OCI-LY1 (cell line): Measurements from ENCODE around the gene IGFBP4.

Experiments used
- H2AFZ ChIP-seq: fragments of 200-600 bp; sonication (generic), shearing (Covaris generic); 2 replicates; pipeline ENCODE4 v1.6.0; 2014; ENCODE audit warnings: antibody characterized with exemption, mild to moderate bottlenecking, low read length
- H3F3A ChIP-seq: fragments of 200-600 bp; sonication (generic), shearing (Covaris generic); 2 replicates; pipeline ENCODE4 v1.6.0; 2014; ENCODE audit warnings: mild to moderate bottlenecking, antibody characterized with exemption, low read length, moderate library complexity; ENCODE audit not compliant: insufficient read depth
- H3K27ac ChIP-seq: fragments of 200-600 bp; sonication (generic); 2 replicates; pipeline ENCODE4 v1.5.1; 2014; ENCODE audit warnings: low read length, mixed run types, mild to moderate bottlenecking, low read depth; ENCODE audit not compliant: poor library complexity, severe bottlenecking
- H3K27me3 ChIP-seq: fragments of 200-600 bp; sonication (generic); 2 replicates; pipeline ENCODE4 v1.6.0; 2014; ENCODE audit warnings: antibody characterized with exemption, mild to moderate bottlenecking, low read length, moderate library complexity; ENCODE audit not compliant: insufficient read depth
- H3K36me3 ChIP-seq: fragments of 200-600 bp; sonication (generic); 2 replicates; pipeline ENCODE4 v1.6.1; 2014; ENCODE audit warnings: mild to moderate bottlenecking, antibody characterized with exemption, low read length, moderate library complexity, mixed read lengths; ENCODE audit not compliant: insufficient read depth
- H3K4me1 ChIP-seq: fragments of 200-600 bp; sonication (generic); 2 replicates; pipeline ENCODE4 v1.5.1; 2014; ENCODE audit warnings: mild to moderate bottlenecking, low read length, moderate library complexity; ENCODE audit not compliant: insufficient read depth, severe bottlenecking
- H3K4me2 ChIP-seq: fragments of 200-600 bp; sonication (generic), shearing (Covaris generic); 2 replicates; pipeline ENCODE4 v1.6.1; 2014; ENCODE audit warnings: low read length
- H3K4me3 ChIP-seq: fragments of 200-600 bp; sonication (generic); 2 replicates; pipeline ENCODE4 v1.5.1; 2014; ENCODE audit warnings: low read length, low read depth, mild to moderate bottlenecking, mixed read lengths; ENCODE audit not compliant: poor library complexity, severe bottlenecking
- H3K79me2 ChIP-seq: fragments of 200-600 bp; shearing (Covaris generic); 2 replicates; pipeline ENCODE4 v1.6.1; 2016; ENCODE audit warnings: mixed run types, low read length, mixed read lengths; ENCODE audit not compliant: insufficient read depth
- H3K9ac ChIP-seq: fragments of 200-600 bp; sonication (generic), shearing (Covaris generic); 2 replicates; pipeline ENCODE4 v1.6.1; 2014; ENCODE audit warnings: mild to moderate bottlenecking, low read length, mixed read lengths
- H3K9me2 ChIP-seq: fragments of 200-600 bp; sonication (generic), shearing (Covaris generic); 2 replicates; pipeline ENCODE4 v1.6.1; 2014; ENCODE audit warnings: low read depth, mild to moderate bottlenecking, low read length, mixed read lengths
- H3K9me3 ChIP-seq: fragments of 200-600 bp; shearing (Covaris generic); 2 replicates; pipeline ENCODE4 v1.6.1; 2014; ENCODE audit warnings: low read length, mixed read lengths
- H4K20me1 ChIP-seq: fragments of 200-600 bp; sonication (generic), shearing (Covaris generic); 2 replicates; pipeline ENCODE4 v1.6.0; 2016; ENCODE audit warnings: mild to moderate bottlenecking, low read length; ENCODE audit not compliant: insufficient read depth
- CTCF ChIP-seq: fragments of 200-600 bp; sonication (generic), shearing (Covaris generic); IDR thresholded peaks from 2 replicates; pipeline ENCODE4 v1.5.1; 2017; ENCODE audit warnings: mild to moderate bottlenecking, antibody characterized with exemption, low read length, moderate library complexity, mixed read lengths
- EZH2 ChIP-seq: fragments of 200-600 bp; sonication (generic), shearing (Covaris generic); IDR thresholded peaks from 2 replicates; pipeline ENCODE4 v1.8.0; 2017; ENCODE audit warnings: borderline replicate concordance, mixed run types, mild to moderate bottlenecking, antibody characterized with exemption, low read length, moderate library complexity, mixed read lengths

IGFBP4 gene

GRCh38 chr17:40448639-40449261 lies 5.5 kb downstream of the IGFBP4 start:
- Histone ChIP-seq H3K4me3 (no peak overlapping the region), H3K9me3 (no peaks in the 10 kb centered on the region), H3K27me3 (peaks cover 18% of the 10 kb centered on the region; the same call in 1 of the 2 replicates), H3K9me2 (no peaks in the 10 kb centered on the region), H3K79me2 (no peaks in the 10 kb centered on the region), H3K36me3 (no peaks in the 10 kb centered on the region), H3K4me2 (no peak overlapping the region), H3K27ac (no peak overlapping the region), H3K4me1 (peaks cover 10% of the 10 kb centered on the region), H3K9ac (no peak overlapping the region), H4K20me1 (no peaks in the 10 kb centered on the region), H3F3A (no peaks in the 10 kb centered on the region), H2AFZ (no peak overlapping the region)
- TF ChIP-seq EZH2 (no peak), CTCF (no peak)

GRCh38 chr17:40450175-40450574 lies 6.9 kb downstream of the IGFBP4 start:
- peaks cover 2% of the 10 kb centered on the region for H3K4me1 ChIP-seq
- H3F3A ChIP-seq: no peaks in the 10 kb centered on the region
- H2AFZ ChIP-seq: no peak overlapping the region
- peaks cover 19% of the 10 kb centered on the region for H3K27me3 ChIP-seq
- no peak overlapping the region for H3K9ac ChIP-seq
- no peaks in the 10 kb centered on the region for H3K9me2 ChIP-seq
- H3K9me3 ChIP-seq: no peaks in the 10 kb centered on the region
- H4K20me1 ChIP-seq: no peaks in the 10 kb centered on the region
- H3K36me3 ChIP-seq: no peaks in the 10 kb centered on the region
- H3K4me2 ChIP-seq: no peak overlapping the region
- no peak overlapping the region for H3K27ac ChIP-seq
- H3K79me2 ChIP-seq: no peaks in the 10 kb centered on the region
- no peak overlapping the region for H3K4me3 ChIP-seq
- peak; percentile 63 for TF ChIP-seq CTCF
- TF ChIP-seq EZH2: no peak

- no peak overlapping the region for H3K4me2 ChIP-seq
These were observed 8.2 kb downstream of the IGFBP4 start for GRCh38 chr17:40451420-40451819.

More at GRCh38 chr17:40451420-40451819, 8.2 kb downstream of the IGFBP4 start:
- Histone ChIP-seq H3K27me3 (peaks cover 19% of the 10 kb centered on the region), H3K27ac (no peak overlapping the region), H3F3A (no peaks in the 10 kb centered on the region), H3K36me3 (no peaks in the 10 kb centered on the region), H3K4me1 (no peaks in the 10 kb centered on the region), H3K79me2 (no peaks in the 10 kb centered on the region), H3K9ac (no peak overlapping the region), H3K9me2 (no peaks in the 10 kb centered on the region), H4K20me1 (no peaks in the 10 kb centered on the region), H2AFZ (no peak overlapping the region), H3K9me3 (no peaks in the 10 kb centered on the region), H3K4me3 (no peak overlapping the region)
- TF ChIP-seq EZH2 (no peak), CTCF (no peak)
